HG03097 (cell line): ENCODE measurements around the gene HDAC4.

Experiments used
- ATAC-seq: cut with Tn5 transposase; IDR thresholded peaks from one replicate; pipeline ENCODE4 v1.9.1; 2021; ENCODE audit not compliant: unreplicated experiment, low FRiP score

Gene HDAC4

GRCh38 chr2:239065537-239065936, 335.3 kb downstream of the HDAC4 start:
- ATAC-seq = no peak

- ATAC-seq = no peak
These were observed 335.9 kb downstream of the HDAC4 start for GRCh38 chr2:239064891-239065290.

GRCh38 chr2:239064253-239064652, 336.6 kb downstream of the HDAC4 start:
- no peak for ATAC-seq

GRCh38 chr2:239062743-239063142, 338.1 kb downstream of the HDAC4 start:
- no peak for ATAC-seq

GRCh38 chr2:239061824-239062570, 338.8 kb downstream of the HDAC4 start:
- no peak for ATAC-seq

GRCh38 chr2:239061121-239061666, 339.6 kb downstream of the HDAC4 start:
- ATAC-seq = no peak

- ATAC-seq = no peak
These were observed 340.1 kb downstream of the HDAC4 start for GRCh38 chr2:239060676-239061075.

GRCh38 chr2:239059854-239060253, 341.0 kb downstream of the HDAC4 start:
- ATAC-seq = no peak

- ATAC-seq = no peak
These were observed 342.1 kb downstream of the HDAC4 start for GRCh38 chr2:239058766-239059165.

- no peak for ATAC-seq
These were observed 343.3 kb downstream of the HDAC4 start for GRCh38 chr2:239057533-239057932.

- no peak for ATAC-seq
These were observed 344.2 kb downstream of the HDAC4 start for GRCh38 chr2:239056611-239057010.

- no peak for ATAC-seq
These were observed 344.9 kb downstream of the HDAC4 start for GRCh38 chr2:239055756-239056493.

- no peak for ATAC-seq
These were observed 345.9 kb downstream of the HDAC4 start for GRCh38 chr2:239054921-239055320.

- ATAC-seq = no peak
These were observed 346.9 kb downstream of the HDAC4 start for GRCh38 chr2:239053801-239054503.

GRCh38 chr2:239052798-239053665, 347.8 kb downstream of the HDAC4 start:
- no peak for ATAC-seq

GRCh38 chr2:239051891-239052445, 348.9 kb downstream of the HDAC4 start:
- no peak for ATAC-seq

GRCh38 chr2:239050252-239050649, 350.6 kb downstream of the HDAC4 start:
- no peak for ATAC-seq

- no peak for ATAC-seq
These were observed 351.2 kb downstream of the HDAC4 start for GRCh38 chr2:239049421-239050251.

GRCh38 chr2:239048736-239049135, 352.1 kb downstream of the HDAC4 start:
- no peak for ATAC-seq
